GM19395 (cell line): ENCODE measurements around the gene DEPP1.

ENCODE experiments used
- ATAC-seq: cut with Tn5 transposase; IDR thresholded peaks from one replicate; pipeline ENCODE4 v1.9.1; 2021; ENCODE audit warnings: mild to moderate bottlenecking, moderate library complexity; ENCODE audit not compliant: unreplicated experiment

The DEPP1 gene

DNA sequence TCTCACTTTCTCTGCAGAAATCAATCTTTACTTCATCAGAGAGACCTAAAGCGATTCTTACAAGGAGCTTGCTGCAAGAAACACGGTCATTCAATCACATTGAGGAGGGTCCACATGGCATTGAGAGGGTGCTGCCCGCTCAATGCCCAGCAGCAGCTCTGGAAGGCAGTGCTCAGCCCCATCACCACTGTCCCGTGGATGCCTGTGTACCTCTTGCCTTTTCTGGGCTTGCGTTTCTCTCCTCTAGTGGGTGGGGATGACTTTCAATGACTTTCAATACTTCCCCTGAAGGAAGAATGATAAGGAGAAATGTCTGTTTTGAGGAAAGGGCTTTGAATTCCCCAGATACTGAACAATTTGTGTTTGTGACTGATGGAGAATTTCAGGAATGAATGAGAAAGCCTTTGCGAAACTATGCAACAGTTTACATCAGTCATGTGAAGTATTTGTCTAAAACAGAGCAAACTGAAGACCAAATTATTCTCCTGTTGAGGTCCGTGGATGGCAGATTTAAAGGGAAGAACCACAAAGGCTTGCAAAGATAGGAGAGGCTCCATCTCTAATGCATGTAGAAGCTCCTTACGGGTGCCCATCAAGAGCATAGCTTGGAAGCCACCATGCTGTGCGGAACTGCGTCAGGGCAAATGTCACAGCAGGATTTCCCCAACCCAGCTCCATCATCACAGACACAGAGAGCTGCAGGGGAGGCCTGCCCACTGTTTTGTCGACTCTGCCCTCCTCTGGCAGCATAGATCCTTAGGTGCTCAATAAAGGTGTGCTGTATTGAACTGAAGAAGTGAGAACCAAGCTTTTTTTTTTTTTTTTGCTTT, 15.5 kb upstream of the DEPP1 start:
- no peak for ATAC-seq

DNA sequence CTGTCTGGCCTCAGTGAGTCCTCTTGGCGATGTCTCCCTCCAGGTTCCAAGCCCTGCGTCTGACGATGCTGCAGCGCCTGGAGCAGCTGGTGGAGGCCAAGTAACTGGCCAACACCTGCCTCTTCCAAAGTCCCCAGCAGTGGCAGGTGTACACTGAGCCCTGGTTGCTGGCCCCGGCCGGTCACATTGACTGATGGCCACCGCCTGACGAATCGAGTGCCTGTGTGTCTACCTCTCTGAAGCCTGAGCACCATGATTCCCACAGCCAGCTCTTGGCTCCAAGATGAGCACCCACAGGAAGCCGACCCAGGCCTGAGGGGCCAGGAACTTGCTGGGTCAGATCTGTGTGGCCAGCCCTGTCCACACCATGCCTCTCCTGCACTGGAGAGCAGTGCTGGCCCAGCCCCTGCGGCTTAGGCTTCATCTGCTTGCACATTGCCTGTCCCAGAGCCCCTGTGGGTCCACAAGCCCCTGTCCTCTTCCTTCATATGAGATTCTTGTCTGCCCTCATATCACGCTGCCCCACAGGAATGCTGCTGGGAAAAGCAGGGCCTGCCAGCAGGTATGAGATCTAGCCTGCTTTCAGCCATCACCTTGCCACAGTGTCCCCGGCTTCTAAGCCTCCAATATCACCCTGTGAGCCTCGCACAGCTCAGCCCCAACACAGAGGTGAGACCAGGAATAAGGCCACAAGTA, 14.8 kb upstream of the DEPP1 start:
- no peak for ATAC-seq

DNA sequence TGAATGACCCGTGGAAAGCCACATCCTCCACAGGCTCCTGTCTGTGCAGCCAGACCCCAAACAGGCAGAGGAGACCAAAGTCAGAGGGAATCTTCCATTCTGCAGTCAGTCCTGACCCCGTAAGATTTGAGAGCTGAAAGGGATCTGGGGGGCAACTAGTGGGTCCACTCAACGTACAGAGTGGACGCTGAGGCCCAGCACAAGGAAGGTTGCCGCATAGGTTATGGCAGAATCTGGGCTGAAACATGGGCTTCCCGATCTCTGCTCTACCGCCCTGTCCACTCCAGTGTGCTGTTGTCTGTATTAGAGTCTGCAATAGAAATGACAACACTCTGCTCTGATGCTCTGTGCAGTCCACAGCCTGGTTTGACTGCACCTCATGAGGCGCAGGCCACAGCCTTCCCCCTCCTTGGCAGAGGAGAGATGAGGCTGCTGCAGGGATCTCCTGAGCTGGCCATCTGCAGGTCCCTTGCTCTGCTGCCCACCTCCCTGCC, 14.2 kb upstream of the DEPP1 start:
- ATAC-seq: no peak

DNA sequence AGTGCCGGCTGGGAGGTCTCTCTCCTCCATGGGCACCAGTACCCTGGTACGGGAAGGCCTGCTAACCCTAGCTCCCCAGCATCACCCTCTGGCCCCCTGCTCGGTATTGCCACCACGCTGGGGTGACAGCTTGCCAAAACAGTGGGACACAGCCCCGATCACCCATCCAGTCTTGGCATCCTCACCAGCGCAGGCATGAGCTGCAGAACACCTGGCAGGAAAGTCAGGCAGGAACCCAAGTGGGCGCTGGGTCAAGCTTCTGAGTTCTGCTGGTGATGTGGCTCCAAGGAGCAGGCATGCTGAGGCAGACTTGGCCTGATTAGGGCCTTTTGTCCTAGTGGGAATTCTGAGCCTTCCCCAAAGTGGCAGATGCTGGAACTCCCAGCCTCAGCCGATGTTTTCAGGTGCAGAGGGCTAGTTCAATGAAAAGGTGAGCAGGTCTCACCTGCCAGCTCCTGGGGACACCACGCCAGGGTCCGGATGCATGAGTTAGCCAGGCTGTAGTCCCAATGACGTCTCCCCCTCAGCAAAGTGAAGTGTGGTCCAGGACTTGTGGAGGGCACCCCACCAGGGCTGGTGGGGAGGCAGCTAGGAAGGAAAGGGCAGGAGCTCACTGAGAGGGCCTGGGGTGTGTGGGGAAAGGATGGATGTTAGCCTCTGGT, 13.6 kb upstream of the DEPP1 start:
- no peak for ATAC-seq

DNA sequence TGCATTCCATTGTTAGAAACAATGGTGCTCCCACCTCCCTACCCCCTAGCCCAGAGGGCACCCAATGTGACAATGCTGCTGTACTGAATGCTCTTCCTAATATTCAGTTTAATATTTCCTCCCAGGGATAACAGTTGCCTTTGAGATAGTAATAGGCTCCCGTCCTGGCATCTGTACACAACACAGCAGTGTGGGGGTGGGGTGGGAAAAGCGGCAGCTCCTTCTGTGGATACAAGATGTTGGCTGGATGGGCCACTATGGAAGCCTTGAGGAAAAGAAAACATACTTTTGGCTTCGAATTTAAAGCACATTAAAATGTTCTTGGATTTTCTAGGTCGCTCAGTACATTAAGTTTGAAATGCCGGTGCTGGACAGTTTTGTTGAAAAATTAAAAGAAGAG, 13.0 kb upstream of the DEPP1 start:
- no peak for ATAC-seq

DNA sequence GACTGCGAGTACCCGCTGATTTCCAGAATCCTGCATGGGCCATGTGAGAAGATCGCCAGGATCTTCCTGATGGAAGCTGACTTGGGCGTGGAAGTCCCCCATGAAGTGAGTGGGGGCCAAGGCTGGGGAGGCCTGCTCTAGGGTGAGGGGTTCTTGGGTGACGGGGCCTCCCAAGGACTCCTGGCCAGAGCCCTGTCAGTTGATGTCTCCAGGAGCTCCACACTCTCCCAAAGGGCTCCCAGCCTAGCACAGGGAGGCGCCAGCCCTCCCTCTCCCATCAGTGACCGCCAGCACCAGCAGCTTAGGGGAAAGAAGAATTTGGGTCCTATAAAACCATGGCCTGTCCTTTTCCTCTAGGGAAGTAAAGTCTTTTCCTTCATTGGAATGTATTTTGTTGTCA, 12.4 kb upstream of the DEPP1 start:
- ATAC-seq: no peak

DNA sequence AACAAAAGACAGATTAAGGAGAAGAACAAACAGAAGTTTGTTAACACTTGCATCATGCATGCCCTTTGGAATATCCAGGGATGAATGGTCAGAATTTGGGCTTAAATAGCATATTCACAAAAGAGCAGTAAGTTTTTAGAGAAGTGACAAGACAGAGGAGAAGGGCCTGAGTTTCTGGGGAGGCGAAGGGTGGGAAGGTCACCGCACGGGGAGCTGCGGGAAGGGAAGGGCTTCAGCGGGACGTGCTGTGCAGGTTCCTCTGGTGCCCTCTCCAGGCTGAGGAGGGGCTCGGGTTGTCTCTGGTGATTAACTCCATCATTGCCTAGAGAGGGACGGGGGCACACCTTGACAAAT, 11.7 kb upstream of the DEPP1 start:
- ATAC-seq: no peak

DNA sequence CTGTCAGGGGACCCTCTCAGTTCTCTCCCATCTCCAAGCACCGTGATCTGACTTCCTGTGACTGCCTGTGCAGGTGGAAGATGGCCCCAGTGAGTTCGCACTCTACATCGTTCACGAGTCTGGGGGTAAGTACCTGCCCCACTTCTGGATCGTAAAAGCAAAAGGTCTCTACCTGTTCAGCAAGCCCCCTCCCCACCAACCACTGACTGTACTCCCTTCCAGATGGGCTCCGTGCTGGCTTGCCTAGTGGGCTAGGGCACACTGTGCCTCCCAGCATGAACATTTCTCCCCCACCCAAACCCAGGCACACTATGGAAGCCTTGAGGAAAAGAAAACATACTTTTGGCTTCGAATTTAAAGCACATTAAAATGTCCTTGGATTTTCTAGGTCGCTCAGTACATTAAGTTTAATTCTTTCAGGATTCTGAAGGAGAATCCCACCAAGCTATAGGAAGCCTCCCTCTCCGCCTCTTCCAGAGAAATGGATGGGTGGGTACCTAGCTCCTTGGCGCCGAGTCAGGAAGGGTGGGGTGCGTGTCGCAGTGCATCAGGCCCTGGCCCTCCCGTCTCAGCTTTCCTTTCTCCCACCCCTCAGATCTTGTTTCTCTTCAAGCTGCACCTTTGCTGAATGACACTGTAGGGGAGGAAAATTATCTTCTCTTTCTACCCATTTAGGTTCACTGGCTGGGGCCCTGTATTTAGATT, 11.1 kb upstream of the DEPP1 start:
- ATAC-seq: no peak

DNA sequence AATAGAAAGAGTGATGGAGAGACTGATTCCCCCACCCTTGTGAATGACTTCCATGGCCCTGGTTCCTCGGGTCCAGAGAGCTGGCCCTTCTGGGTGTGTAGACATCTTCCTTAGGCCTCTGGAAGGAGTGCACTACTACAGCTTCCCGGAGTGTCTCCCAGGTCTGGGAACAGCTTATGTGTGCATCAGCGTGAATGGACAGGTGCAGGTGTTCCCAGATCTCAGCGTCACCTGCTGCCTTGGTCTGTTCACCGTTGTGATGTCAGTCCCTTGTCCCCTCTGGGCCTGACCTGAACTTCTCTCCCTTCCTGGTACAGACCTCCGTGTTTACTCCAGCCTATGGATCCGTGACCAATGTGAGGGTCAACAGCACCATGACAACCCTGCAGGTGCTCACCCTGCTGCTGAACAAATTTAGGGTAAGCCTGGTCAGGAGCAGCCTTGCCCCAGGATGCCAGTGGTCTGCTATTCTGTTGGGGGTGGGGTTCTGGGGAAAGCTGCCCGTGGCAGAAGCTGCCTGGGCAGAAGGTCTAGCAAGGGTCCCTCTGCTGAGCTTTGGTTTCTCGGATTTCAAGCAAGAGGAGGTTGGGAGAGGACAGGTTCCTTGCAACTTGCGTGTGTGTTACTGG, 10.5 kb upstream of the DEPP1 start:
- ATAC-seq: no peak

DNA sequence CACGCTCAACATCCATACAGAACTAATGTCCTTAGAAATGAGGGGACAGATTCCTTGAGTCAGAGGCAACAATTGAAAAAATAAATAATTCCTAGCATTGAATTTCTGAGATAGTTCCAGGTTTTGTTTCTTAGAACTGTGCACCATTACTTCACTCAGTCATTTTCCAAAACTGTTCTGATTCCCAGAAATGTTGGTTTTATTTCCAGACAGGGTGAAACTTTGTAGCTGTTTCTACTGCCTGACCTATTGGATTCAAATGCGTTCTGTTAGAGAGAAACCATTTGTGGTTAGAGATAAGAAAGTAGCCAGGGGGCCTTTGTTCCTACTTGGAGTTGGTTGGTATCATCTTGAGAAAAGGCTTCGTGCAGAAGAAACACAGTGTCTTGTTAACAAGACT, 8.1 kb upstream of the DEPP1 start:
- ATAC-seq: no peak

DNA sequence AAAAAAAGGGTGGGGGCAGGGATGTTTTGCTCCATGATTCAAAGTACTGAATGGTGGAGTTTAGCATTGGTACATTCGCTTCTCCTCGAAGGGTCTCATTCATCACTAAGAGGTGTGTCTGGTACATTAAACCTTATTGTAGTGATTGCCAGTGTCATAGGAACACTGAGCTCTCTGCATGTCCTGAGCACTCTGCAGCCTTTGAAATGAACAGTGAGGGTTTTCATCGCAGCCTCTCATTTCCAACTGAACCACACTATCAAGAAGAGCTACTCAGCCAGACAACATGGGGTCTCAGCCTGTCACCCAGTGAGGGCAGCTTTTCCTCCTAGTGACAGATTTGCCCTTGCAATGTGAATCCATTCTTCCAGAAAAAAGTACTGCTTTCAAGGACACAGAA, 7.6 kb upstream of the DEPP1 start:
- ATAC-seq: no peak

DNA sequence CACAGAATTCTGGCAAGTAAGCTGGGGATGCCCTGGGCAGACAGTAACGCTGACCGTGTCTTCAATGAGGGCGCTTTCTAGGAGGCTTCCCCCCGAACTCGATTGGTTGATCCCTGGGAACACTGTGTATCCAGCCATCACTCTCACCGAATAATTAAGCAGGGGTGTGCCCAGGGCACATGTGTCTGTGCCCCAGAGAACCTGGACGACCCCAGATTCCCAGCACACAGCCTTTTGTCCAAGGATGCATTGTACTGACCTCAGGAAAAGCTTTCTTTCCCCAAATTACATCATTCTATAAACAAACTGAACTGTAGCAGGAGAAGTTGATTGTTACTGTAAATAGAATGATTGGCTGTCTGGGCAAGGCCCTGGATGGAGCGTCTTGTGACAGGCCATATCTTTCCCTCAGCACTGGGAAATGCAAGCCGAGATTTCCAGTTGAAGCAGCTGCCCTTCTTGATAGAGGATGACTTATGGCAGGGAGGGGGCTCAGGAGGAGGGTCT, 6.6 kb upstream of the DEPP1 start:
- no peak for ATAC-seq

DNA sequence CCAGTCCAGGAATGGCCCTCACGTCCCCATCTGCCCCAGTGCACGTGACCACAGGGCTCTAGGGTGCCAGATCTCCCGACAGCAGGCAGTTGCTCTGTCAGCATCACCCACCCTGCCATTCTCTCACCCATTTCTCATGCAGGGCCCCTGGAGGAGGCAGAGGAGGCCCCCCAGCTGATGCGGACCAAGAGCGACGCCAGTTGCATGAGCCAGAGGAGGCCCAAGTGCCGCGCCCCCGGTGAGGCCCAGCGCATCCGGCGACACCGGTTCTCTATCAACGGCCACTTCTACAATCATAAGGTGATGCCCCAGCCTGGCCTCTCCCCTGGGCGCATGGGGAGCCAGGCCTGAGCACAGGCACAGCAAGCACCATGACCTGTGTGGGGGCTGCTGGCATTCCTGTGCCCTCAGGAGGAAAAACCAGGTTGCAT, 6.1 kb upstream of the DEPP1 start:
- no peak for ATAC-seq

DNA sequence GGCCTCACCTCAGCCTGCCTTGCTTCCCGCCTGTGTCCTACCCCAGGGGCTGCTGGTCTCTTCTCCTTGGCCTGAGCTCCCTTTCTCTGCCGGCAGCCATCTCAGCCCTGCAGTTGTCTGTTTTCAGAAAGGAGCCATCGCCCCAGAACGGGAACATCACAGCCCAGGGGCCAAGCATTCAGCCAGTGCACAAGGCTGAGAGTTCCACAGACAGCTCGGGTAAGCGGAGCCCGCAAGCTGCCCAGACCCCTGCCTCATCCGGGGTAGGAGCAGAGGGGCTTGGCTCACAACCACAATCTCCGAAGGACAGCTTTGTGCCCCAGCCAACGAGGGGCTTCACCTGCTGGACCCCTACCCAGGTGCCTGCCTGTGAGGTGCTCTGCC, 5.3 kb upstream of the DEPP1 start:
- no peak for ATAC-seq

DNA sequence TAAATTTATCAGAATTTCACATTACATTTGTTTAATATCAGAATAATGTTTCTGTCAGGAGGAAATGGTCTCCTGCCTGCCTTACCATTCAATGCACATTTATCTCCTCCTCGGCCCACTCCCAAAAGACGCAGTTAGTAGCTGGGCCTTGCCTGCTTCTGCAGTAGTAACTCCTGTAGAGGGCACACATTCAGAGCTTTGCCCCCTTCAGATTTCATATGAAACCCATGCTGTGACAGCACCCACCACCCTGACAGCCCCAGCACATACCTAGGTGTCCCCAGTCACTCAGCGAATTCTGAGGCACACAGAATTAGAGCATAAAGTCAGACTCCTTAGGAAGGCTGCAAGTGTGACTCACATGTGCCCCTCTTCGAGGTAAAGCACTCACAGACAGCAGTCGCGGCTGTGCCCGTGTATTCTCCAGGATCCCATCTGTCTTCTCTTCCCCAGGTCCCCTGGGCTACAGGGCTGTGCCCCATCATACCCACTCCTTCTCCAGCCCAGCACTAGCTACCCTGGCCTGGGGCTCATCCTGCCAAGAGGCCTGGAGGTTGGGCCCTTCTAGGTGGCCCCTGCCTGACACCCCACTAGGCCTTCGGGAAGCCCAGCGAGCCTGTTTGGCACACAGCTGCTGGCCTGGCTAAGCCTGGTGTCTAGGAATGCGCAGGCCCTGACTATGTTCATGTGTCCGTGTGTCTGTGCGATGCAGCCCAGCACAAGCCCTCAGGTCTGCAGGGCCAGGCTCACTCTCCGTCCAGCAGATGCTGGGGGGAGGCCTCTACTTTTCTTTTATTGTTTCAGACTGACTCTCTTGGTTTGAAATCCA, 4.7 kb upstream of the DEPP1 start:
- no peak for ATAC-seq

DNA sequence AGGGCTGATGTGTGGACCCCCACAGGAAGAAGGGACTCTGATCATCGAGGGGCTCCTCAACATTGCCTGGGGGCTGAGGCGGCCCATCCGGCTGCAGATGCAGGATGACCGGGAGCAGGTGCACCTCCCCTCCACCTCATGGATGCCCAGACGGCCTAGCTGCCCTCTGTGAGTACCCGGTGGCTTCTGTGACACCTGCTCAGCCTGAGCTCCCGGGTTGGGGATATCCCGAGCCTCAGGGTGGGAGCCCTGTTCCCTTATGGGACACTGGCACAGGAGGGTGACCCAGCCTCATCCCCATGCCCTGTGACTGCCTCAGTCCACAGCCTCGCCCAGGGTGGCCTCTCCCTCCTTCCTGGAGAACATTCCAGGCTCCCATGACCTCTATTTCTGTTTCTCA, 3.9 kb upstream of the DEPP1 start:
- no peak for ATAC-seq

DNA sequence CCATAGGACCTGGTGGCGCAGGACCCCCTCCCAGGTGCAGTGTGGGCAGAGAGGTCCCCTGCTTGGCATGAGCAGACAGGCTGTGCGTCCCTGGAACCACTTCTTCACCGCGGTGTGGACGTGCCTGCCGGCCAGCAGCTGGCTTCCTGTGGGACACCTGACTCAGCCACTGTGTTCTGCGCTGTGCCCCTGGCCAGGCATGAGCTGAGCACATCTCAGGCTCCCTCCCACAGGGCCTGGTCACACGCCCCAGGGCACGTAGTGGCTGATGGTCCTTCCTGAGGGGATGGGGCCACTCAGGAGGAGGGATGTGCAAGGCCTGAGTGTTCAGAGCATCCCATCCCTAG, 3.5 kb upstream of the DEPP1 start:
- ATAC-seq: no peak

DNA sequence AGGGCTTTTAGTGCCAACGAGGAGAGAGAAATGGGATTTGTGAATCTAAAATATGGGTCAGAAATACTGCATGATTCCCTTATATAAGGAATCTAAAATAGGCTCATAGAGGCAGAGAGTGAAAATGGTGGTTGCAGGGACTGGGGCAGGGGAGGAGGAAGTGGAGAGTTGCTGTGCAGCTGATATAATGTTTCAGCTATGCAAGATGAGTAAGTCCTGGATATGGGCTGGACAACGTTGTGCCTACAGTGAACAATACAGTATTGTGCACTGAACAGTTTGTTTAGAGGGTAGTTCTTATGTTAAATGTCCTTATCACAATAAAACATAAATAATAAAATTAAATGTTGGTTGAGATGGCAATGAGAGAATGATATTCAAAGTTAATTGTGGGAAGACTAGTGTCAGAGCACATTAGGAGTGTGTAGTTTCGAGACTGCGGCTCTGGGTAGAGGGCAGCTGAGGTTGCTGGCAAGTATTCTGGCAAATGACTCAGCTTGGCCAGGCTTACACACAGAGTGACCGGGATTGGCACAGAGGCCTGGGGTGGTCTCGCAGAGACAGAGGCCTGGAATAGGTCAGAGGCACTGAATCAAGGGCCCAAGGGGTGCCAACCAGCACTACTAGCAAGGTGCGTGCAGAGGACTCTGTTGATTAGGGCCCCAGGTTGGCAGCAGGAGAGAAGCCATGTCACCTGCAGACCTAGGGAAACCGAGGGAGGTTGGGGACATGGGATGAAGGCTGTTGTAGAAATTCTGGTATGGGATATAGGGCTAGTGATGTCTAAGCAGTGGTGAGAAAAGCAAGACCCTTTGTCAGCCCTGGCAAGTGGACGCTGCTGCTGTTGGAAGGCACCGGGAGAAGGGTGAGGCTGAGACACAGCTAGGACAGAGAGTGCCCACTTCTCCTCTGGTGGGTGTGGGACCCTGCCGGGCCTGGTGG, 2.8 kb upstream of the DEPP1 start:
- ATAC-seq: peak; percentile 59
